Inflammatory macrophage treated with lipopolysaccharide for 1 hour (primary cell): ENCODE data around the gene OBP2A.
"Not testable (repeated sequence)": the region's sequence is repeated elsewhere in the genome, so short reads cannot be mapped to it uniquely, and the experiment has no call there.

Source experiments
- DNase-seq, 2 donors: peaks; one replicate each; pipeline ENCODE4 v3.0.0-alpha.2; 2020 to 2022

The OBP2A gene

GRCh38 chr9:135512241-135512603, 33.7 kb upstream of the OBP2A start:
- no peak for DNase-seq

- DNase-seq = no peak
Measured at GRCh38 chr9:135512904-135513303, 33.0 kb upstream of the OBP2A start.

GRCh38 chr9:135513351-135513846, 32.5 kb upstream of the OBP2A start:
- DNase-seq = no peak

- DNase-seq = not testable (repeated sequence)
Measured at GRCh38 chr9:135513906-135514305, 32.0 kb upstream of the OBP2A start.

- DNase-seq = no peak
Measured at GRCh38 chr9:135514342-135515082, 31.4 kb upstream of the OBP2A start.

- DNase-seq = no peak
Measured at GRCh38 chr9:135515083-135515951, 30.6 kb upstream of the OBP2A start.

- no peak for DNase-seq
Measured at GRCh38 chr9:135516132-135516860, 29.6 kb upstream of the OBP2A start.

- DNase-seq = no peak
Measured at GRCh38 chr9:135517407-135517822, 28.5 kb upstream of the OBP2A start.

- DNase-seq = no peak
Measured at GRCh38 chr9:135519179-135519971, 26.6 kb upstream of the OBP2A start.

- DNase-seq = no peak
Measured at GRCh38 chr9:135520916-135521607, 24.9 kb upstream of the OBP2A start, which contains the start of gene LCN1. Gene LCN1, plus strand, starts transcription at chr9:135521440. Its CDS starts 58 bp downstream, at chr9:135521498.

GRCh38 chr9:135521608-135522095, 24.3 kb upstream of the OBP2A start:
- no peak for DNase-seq

- DNase-seq = no peak
Measured at GRCh38 chr9:135522137-135522877, 23.6 kb upstream of the OBP2A start.

- DNase-seq = no peak
Measured at GRCh38 chr9:135522931-135523330, 23.0 kb upstream of the OBP2A start.

- no peak for DNase-seq
Measured at GRCh38 chr9:135523521-135524129, 22.3 kb upstream of the OBP2A start.

- DNase-seq = no peak
Measured at GRCh38 chr9:135524130-135524861, 21.6 kb upstream of the OBP2A start.

GRCh38 chr9:135525241-135526088, 20.5 kb upstream of the OBP2A start:
- DNase-seq = no peak

- DNase-seq = no peak
Measured at GRCh38 chr9:135526089-135526729, 19.7 kb upstream of the OBP2A start.
